RCC 7860 (cell line): ENCODE data around the gene RBM19.
"Not testable (repeated sequence)": the region's sequence is repeated elsewhere in the genome, so short reads cannot be mapped to it uniquely, and the experiment has no call there.

Experiments
- DNase-seq: peaks from one replicate; pipeline ENCODE4 v3.0.0-alpha.2; 2015; ENCODE audit warnings: low spot score
- FAIRE-seq: peaks from 2 replicates; lab custom pipeline; 2012; peaks lifted over from hg19 to GRCh38; lab: Jason Lieb, UNC

RBM19 gene

DNA sequence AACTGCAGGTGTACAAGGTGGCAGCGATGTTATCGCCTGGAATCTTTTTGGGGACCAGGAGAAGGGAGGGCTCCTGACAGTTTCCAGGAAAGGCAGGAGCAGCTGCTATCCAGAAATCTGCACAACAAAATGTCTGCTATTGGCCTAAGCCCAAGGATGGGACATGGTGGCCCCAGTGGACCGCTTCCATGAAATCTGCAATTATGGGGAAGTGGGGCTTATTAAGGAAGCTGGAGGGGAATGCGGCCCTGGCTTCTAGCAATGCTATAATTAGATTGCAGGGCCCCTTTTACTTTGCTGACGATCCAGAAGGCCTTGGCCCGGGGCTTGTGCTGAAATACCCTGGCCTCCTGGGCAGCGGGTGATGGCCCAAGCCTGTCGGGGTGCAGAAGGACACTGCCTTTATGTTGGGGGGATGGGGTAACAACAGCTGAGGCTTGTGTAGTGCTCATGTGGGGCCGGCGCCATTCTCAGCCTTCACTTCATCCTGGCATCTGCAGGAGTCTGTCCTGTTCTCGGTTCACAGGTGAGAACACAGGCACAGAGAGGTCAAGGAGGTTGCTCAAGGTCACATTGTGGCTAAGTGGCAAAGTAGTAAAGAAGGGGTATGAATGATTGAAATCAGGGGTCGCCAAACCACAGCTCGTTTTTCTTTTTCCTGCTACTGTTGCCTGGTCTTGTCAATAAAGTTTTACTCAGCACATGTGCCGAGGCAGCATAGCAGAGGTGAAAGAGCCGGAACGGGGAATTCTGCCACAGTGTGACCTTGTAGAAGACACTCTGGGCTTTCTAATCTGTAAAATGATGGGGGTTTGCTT, 153.5 kb downstream of the RBM19 start:
- FAIRE-seq = no peak
- no peak for DNase-seq

DNA sequence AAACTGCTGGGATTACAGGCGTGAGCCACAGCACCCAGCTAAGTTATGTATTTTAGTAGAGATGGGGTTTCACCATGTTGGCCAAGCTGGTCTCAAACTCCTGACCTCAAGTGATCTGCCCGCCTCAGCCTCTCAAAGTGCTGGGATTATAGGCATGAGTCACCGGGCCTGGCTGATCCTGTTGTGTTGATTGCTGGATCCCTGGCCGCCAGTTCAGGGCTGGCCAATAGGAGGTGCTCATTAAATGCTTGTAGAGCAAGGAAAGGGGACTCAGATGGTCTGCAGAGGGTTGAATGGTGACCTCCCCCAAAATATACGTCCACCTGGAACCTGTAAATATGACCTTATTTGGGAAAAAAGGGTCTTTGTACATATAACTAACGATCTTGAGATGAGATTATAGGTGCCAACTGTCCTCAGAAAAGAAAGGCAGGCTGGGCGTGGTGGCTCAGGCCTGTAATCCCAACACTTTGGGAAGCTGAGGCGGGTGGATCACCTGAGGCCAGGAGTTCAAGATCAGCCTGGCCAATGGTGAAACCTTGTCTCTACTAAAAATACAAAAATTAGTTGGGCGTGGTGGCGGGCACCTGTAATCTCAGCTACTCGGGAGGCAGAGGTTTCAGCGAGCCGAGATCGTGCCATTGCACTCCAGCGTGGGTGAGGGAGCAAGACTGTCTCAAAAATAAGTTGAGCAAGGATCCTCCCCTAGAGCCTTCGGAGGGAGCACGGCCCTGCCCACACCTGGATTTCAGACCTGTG, 156.5 kb downstream of the RBM19 start:
- not testable (repeated sequence) for FAIRE-seq, DNase-seq

DNA sequence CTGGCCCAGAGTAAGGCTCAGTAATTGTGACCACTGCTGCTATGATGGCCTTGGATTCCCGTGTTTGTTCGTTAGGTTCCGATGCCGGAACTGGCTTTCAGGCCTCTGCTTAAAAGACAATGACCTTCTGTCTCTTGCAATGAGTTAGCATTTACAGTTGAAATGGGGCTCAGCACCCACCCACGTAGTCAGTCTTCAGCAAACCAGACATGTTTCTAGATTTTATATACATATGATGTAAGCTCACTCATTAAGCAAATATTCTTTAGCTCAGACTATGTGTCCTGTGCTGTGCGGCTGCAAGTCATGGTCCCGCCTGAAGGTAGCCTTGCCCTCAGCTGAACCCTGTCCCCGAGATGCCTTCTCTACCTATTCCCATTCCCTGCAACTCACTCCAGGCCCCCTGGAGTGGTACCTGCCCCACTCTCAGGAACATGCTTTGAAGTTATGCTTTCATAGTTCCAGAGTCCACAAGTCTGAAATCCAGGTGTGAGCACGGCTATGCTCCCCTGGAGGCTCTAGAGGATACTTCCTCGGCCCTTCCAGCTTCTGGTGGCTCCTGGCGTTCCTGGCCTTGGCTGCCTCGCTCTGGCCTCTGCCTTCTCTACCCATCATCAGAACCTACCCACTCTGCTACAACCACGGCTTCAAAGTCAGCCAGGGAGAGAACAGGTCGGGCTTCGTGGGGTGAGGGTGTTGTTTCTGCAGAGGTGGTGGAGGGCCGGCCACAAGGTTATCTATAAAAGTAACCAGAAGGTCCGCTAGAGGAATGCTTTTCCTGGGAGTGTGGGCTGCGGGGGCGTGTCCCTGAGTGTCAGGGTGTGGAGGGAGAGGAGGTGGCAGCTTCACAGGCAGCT, 157.8 kb downstream of the RBM19 start:
- FAIRE-seq (no peak), DNase-seq (no peak)

DNA sequence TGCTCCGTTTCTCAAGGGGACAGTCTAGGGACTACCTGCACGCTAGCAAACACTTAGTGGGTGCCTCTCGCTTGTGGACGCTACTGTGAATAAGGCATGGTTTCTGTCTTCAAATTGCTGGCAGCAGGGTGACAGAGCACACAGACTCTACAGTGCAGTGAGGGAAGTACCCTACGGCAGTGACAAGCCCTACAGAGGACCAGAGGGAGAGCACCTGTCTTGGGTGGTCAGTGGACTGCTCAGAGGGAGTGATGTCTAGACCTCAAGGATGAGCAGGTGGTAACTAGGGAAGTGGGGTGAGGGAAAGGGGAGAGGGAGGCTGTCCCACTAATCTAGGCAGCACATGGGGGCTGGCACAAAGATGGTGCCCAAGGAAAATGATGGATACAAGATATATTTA, 160.5 kb downstream of the RBM19 start:
- no peak for FAIRE-seq
- DNase-seq = no peak

DNA sequence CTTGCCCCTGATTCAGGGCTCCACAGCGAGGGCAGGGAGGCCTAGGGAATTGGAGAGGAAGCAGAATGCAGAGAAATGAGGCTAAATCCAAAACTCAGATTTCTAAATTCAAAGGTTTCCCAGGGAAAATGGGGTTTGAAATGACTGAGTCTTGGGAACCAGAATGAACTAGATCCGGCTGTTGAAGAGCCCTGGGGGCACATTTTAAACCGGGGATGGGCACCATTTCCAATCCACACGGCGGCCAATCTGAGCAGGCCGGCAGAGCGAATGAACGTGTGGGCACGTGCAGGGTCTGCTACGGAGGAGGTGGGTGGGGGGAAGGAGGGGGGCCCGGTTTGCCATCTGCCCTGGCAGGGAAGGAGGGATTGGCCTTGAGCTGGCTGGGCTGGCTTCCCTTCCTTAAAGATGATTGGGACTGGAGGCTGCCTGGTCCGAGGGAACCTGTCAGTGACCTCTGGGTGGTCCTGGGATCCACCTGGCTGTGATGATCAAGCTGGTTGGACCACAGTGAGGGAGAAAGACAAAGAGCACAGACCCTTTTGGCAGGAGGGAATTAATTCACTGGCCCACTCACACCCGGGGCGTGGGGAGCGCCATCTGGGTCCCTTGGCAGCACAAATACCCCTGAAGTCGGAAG, 161.0 kb downstream of the RBM19 start:
- DNase-seq (no peak), FAIRE-seq (no peak)

DNA sequence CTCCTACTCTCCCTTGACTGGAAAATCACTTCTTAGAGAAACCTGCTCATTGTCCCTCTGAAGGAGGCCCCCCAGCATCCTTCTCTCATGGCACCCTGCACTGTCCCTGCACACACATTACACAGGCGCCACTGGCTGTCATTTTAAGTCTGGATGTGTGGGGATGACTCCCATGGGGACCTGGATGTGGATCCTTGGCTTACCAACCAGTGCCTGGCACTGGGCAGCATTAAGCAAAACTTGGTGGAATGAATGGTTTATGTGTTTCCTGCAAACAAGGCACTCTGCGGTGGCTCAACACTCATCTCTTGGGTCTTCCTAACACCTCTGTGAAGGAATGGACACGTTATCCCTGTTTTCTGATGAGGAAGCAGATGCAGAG, 162.4 kb downstream of the RBM19 start:
- DNase-seq (no peak), FAIRE-seq (no peak)

GRCh38 chr12:113802966-113803758, 163.0 kb downstream of the RBM19 start:
- DNase-seq = no peak
- FAIRE-seq = no peak

DNA sequence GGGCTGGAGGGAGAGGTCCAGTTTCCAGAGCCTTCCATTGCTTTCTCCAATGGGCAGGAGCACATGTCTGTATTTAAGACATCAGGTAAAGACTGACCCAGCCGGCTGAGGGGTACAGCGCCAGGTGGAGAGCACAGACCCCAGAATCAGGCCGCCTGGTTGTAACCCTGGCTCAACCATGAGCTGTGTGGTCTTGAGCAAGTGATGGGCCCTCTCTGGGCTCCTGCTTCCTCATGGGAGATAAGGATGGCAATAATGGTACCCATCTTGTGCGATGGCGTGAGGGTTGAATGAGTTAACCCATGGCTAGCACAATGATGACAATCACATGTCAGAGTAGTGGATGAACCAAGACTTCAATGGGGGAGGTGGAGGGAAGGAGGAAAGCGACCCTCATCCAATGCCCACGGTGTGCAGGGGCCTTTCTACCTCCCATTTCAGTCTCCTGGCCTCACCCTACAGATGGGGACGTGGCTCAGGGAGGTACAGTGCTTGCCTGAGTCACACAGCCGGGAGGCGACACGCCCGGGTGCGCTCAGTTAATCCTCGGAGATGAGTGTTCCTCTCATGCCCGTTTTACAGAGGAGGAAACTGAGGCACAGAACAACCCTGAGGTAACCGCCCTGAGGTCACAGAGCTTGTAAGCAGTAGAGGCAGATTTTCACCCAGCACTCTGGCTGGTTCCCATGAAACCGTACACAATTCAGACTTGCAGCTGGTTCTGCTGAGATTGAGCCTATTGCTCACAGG, 163.9 kb downstream of the RBM19 start:
- no peak for FAIRE-seq
- DNase-seq = no peak

GRCh38 chr12:113800201-113800600, 165.9 kb downstream of the RBM19 start:
- no peak for FAIRE-seq
- DNase-seq = no peak

GRCh38 chr12:113798552-113798951, 167.6 kb downstream of the RBM19 start:
- no peak for FAIRE-seq
- DNase-seq = no peak

GRCh38 chr12:113797535-113797868, 168.6 kb downstream of the RBM19 start:
- FAIRE-seq (no peak), DNase-seq (no peak)

- no peak for FAIRE-seq
Observed at GRCh38 chr12:113796852-113797534, 169.1 kb downstream of the RBM19 start.

DNA sequence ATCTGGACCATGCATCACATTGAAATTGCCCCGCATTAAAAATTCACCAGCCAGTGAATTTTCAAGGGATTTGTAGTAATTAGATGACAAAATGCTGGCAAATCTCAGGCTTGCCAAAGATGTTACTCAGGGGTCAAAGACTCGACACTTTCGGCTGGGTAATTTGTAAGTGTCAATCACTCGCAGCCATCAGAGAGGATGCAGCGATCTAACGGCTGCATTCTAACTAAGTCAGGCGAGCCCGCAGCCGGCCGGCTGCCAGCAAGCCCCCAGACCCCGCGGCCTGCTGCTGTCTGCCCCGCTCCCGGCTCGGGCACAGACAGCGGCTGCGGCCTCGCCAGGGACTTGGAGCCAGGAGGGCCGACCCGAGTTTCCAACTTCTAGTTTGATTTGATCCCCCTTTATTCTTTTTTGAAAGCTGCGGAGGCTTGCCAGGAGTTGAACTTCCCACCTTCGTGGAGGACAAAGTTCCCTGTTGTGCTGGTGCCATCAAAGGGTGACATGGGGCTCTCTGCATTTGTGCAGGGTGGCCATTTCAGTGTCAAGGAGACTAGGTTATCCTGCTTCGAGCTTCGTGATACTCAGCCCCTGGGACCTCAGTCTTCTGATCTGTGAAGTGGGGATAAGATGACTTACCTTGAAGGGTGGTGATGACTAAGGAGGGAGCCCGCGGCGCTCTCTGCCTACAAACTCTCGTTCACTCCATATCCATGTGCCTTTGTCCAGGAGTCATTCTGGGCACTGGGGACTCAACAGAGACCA, 169.9 kb downstream of the RBM19 start:
- DNase-seq (no peak), FAIRE-seq (no peak)

More at GRCh38 chr12:113796852-113797534, 169.1 kb downstream of the RBM19 start:
- no peak for DNase-seq

DNA sequence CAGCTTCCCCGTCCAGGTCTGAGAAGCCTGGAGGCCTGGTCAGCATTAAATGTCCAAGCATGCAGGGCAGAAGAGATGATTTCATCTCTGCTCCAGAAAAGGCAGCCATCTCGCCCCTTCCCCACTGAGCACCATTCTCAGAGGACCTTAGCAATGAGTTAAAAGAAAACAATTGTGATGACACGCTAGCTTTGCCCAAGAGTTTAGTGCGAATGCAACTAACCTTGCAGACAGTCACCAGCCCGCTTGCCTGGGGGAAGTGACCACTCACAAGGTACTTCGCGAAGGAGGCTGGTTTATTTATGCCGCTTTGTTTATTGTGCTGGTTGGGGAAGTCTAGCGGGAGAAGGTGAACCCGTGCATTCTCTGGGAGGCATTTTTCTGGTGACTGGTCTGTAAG, 170.7 kb downstream of the RBM19 start:
- no peak for FAIRE-seq
- no peak for DNase-seq

- no peak for FAIRE-seq
- DNase-seq = no peak
Observed at GRCh38 chr12:113794774-113795173, 171.4 kb downstream of the RBM19 start.

- no peak for FAIRE-seq
- no peak for DNase-seq
Observed at GRCh38 chr12:113793250-113793649, 172.9 kb downstream of the RBM19 start.

DNA sequence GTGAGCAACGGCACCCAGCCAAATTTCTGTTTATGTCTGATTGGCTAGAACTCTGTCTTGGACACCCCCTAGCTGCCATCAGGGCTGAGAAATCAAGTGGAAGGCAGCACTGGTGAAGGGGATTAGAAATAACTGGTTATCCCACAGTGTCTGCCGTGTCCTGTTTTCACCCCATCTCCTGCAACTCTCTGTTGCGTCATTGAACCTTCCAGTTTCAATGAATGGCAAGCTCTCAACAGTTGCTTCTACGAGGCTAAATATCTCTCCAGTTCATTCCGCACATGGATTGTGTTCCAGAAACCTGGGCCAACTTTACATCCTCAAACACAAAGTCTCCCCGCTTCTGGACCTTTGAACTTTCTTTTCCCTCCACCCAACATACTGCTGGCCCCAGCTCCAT, 173.7 kb downstream of the RBM19 start:
- FAIRE-seq = no peak
- DNase-seq = no peak
